Measurements from ENCODE around the gene TRNT1.

TRNT1 gene

GRCh38 chr3:3113042-3113709, 13.6 kb upstream of the TRNT1 start:
- no peak for DNase-seq

GRCh38 chr3:3117651-3118050, 9.1 kb upstream of the TRNT1 start:
- no peak for DNase-seq

GRCh38 chr3:3119393-3119851, 7.3 kb upstream of the TRNT1 start:
- no peak for DNase-seq

- DNase-seq: no peak
Measured at GRCh38 chr3:3125977-3126376, 763 bp upstream of the TRNT1 start.

GRCh38 chr3:3127432-3128010, 781 bp downstream of the TRNT1 start:
- DNase-seq: no peak

GRCh38 chr3:3129579-3129978, 2.8 kb downstream of the TRNT1 start:
- DNase-seq: no peak

GRCh38 chr3:3133500-3133899, 6.8 kb downstream of the TRNT1 start:
- DNase-seq: no peak

GRCh38 chr3:3134750-3135448, 8.2 kb downstream of the TRNT1 start:
- DNase-seq: no peak

- no peak for DNase-seq
Measured at GRCh38 chr3:3137526-3137925, 10.8 kb downstream of the TRNT1 start.

GRCh38 chr3:3141939-3142338, 15.2 kb downstream of the TRNT1 start:
- no peak for DNase-seq

GRCh38 chr3:3145831-3146230, 19.1 kb downstream of the TRNT1 start:
- no peak for DNase-seq

GRCh38 chr3:3149560-3149959, 22.8 kb downstream of the TRNT1 start:
- no peak for DNase-seq

- no peak for DNase-seq
Measured at GRCh38 chr3:3151513-3151912, 24.8 kb downstream of the TRNT1 start.

GRCh38 chr3:3154879-3155610, 28.3 kb downstream of the TRNT1 start:
- no peak for DNase-seq

GRCh38 chr3:3157484-3157883, 30.7 kb downstream of the TRNT1 start:
- no peak for DNase-seq

GRCh38 chr3:3160826-3161225, 34.1 kb downstream of the TRNT1 start:
- DNase-seq: no peak

GRCh38 chr3:3165241-3165640, 38.5 kb downstream of the TRNT1 start:
- DNase-seq: no peak

- no peak for DNase-seq
Measured at GRCh38 chr3:3165650-3166049, 38.9 kb downstream of the TRNT1 start.

- DNase-seq: no peak
Measured at GRCh38 chr3:3170998-3171397, 44.3 kb downstream of the TRNT1 start.

- no peak for DNase-seq
Measured at GRCh38 chr3:3172627-3173026, 45.9 kb downstream of the TRNT1 start.

- DNase-seq: no peak
Measured at GRCh38 chr3:3177861-3178497, 51.2 kb downstream of the TRNT1 start.

GRCh38 chr3:3178498-3179328, 52.0 kb downstream of the TRNT1 start:
- no peak for DNase-seq

Data from NCI-H1930 (cell line).